Peyer's patch (tissue), 4 donors: ENCODE results near the gene CACNA2D3. TPM values are rescaled to one million over a fixed set of nuclear protein-coding genes. Genes with fewer than 3 reads are reported as not detected.

Experiments
- DNase-seq, 3 donors: peaks; one replicate each; pipeline ENCODE4 v3.0.0-alpha.2; 2017 to 2019
- H3K27ac ChIP-seq, 4 donors: fragments of 200-600 bp; sonication (generic); one replicate each; pipeline ENCODE4 v1.5.1; 2016 to 2019
- H3K27me3 ChIP-seq, 2 donors: fragments of 200-600 bp; sonication (generic); one replicate each; pipeline ENCODE4 v1.5.1; 2019
- H3K36me3 ChIP-seq, 3 donors: fragments of 200-600 bp; sonication (generic); one replicate each; pipeline ENCODE4 v1.5.1; 2016 to 2019
- H3K4me1 ChIP-seq, 4 donors: fragments of 200-600 bp; sonication (generic); one replicate each; pipeline ENCODE4 v1.5.1; 2016 to 2019
- H3K4me3 ChIP-seq, 4 donors: fragments of 200-600 bp; sonication (generic); 1 replicate in 3 of 4; 2 replicates in 1 of 4; pipeline ENCODE4 v1.5.1; 2016 to 2019; ENCODE audit warnings: mild to moderate bottlenecking in 1 of 4
- H3K9me3 ChIP-seq, 4 donors: fragments of 200-600 bp; sonication (generic); one replicate each; pipeline ENCODE4 v1.5.1; 2016 to 2019; ENCODE audit warnings: mild to moderate bottlenecking in 1 of 4
- POLR2A ChIP-seq, 2 donors: fragments of 450-650 bp; IDR thresholded peaks; one replicate each; pipeline ENCODE4 v1.5.1; 2017; ENCODE audit warnings: antibody characterized with exemption in 2 of 2, mild to moderate bottlenecking in 2 of 2, moderate library complexity in 2 of 2
- total RNA-seq, 4 donors: library from RNA; depleted of rRNA; stranded (reverse); fragments of >200 nt; gene quantifications; one replicate each; pipeline ENCODE4 v1.1.0, GENCODE V29; 2016
- TF ChIP-seq, protein P1 (sequence below), 6 experiments: fragments of 450-650 bp in 4 of 6; fragments of 200-600 bp in 2 of 6; sonication (generic) in 1 of 6; IDR thresholded peaks; one replicate each; pipeline ENCODE4 v1.5.1; 2017 to 2019; ENCODE audit warnings: antibody characterized with exemption in 6 of 6, mild to moderate bottlenecking in 3 of 6, moderate library complexity in 1 of 6

CACNA2D3 gene
- total RNA-seq, 4 donors from 2014 or later = 0.27 to 5.0 TPM; not detected in 2

GRCh38 chr3:54761637-54762036 lies 639.3 kb downstream of the CACNA2D3 start:
- no peak overlapping the region for H3K27ac ChIP-seq
- no peak overlapping the region for H3K4me3 ChIP-seq
- TF ChIP-seq POLR2A (IDR thresholded peaks at IDR 0.05) = no peak
- TF ChIP-seq, protein P1, sequence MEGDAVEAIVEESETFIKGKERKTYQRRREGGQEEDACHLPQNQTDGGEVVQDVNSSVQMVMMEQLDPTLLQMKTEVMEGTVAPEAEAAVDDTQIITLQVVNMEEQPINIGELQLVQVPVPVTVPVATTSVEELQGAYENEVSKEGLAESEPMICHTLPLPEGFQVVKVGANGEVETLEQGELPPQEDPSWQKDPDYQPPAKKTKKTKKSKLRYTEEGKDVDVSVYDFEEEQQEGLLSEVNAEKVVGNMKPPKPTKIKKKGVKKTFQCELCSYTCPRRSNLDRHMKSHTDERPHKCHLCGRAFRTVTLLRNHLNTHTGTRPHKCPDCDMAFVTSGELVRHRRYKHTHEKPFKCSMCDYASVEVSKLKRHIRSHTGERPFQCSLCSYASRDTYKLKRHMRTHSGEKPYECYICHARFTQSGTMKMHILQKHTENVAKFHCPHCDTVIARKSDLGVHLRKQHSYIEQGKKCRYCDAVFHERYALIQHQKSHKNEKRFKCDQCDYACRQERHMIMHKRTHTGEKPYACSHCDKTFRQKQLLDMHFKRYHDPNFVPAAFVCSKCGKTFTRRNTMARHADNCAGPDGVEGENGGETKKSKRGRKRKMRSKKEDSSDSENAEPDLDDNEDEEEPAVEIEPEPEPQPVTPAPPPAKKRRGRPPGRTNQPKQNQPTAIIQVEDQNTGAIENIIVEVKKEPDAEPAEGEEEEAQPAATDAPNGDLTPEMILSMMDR (IDR thresholded peaks at IDR 0.05) = no peak
- no peaks in the 10 kb centered on the region for H3K9me3 ChIP-seq
- no peaks in the 10 kb centered on the region for H3K4me1 ChIP-seq
- no peaks in the 10 kb centered on the region for H3K27me3 ChIP-seq
- DNase-seq = no peak
- no peaks in the 10 kb centered on the region for H3K36me3 ChIP-seq

- Histone ChIP-seq H3K4me3 (no peak overlapping the region), H3K9me3 (no peaks in the 10 kb centered on the region), H3K4me1 (no peaks in the 10 kb centered on the region), H3K36me3 (no peaks in the 10 kb centered on the region), H3K27me3 (no peaks in the 10 kb centered on the region), H3K27ac (no peak overlapping the region)
- no peak for DNase-seq
- TF ChIP-seq POLR2A (IDR thresholded peaks at IDR 0.05) = no peak
- TF ChIP-seq, protein P1 (IDR thresholded peaks at IDR 0.05) = no peak
Observed at GRCh38 chr3:54764911-54765310, 642.6 kb downstream of the CACNA2D3 start.

DNA sequence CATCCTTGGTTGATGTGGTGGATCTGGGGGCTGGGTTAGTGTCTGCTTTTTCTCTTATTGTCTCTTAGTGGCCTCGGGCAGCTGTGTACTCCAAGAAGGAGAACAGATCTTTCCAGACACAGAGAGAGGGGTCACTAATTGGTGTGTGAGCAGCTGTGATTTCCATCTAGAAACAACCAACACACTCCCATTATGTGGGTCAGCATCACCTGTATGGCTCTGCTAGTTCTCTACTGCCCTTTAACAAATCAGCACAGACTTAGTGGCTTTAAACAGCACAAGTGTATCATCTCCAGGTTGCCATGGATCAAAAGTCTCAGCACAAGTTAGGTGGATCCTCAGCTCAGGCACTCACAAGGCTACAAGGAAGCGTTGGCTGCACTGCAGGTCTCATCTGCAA lies 648.7 kb downstream of the CACNA2D3 start:
- peaks cover 0 to 4% (median 0%) of the 10 kb centered on the region in 4 donors for H3K4me1 ChIP-seq
- H3K27me3 ChIP-seq = no peaks in the 10 kb centered on the region
- TF ChIP-seq, protein P1 (IDR thresholded peaks at IDR 0.05) = no peak
- TF ChIP-seq POLR2A (IDR thresholded peaks at IDR 0.05) = no peak
- H3K4me3 ChIP-seq = no peak overlapping the region
- H3K9me3 ChIP-seq = no peaks in the 10 kb centered on the region
- DNase-seq = no peak
- H3K27ac ChIP-seq = no peak overlapping the region
- H3K36me3 ChIP-seq = no peaks in the 10 kb centered on the region

DNA sequence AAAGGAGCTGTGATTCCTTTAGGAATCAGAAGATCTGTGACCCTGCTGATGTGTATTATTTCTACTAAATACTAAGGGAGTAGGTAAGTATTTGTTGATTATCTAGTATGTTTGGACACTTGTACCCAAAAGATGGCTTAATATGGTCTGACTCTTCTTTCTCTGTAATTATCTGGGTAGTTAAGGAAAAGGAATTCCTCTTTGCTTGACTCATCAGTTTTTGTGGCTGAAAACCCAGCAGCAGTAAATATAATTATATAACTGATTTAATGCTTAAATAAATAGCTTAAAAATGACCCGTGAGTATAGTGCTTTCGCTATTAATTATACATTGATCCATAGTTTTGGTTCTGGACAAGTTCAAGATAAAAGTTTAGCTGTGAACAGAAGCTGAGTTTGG lies 649.7 kb downstream of the CACNA2D3 start:
- TF ChIP-seq, protein P1 (IDR thresholded peaks at IDR 0.05) = no peak
- TF ChIP-seq POLR2A (IDR thresholded peaks at IDR 0.05) = no peak
- Histone ChIP-seq H3K4me3 (no peak overlapping the region), H3K27me3 (no peaks in the 10 kb centered on the region), H3K9me3 (no peaks in the 10 kb centered on the region), H3K36me3 (no peaks in the 10 kb centered on the region), H3K27ac (no peak overlapping the region), H3K4me1 (peaks cover 0 to 4% (median 0%) of the 10 kb centered on the region in 4 donors)
- no peak for DNase-seq

- Histone ChIP-seq H3K36me3 (no peaks in the 10 kb centered on the region), H3K27me3 (no peaks in the 10 kb centered on the region), H3K27ac (no peak overlapping the region), H3K4me1 (peaks cover 0 to 4% (median 0%) of the 10 kb centered on the region in 4 donors), H3K4me3 (no peak overlapping the region), H3K9me3 (no peaks in the 10 kb centered on the region)
- TF ChIP-seq POLR2A (IDR thresholded peaks at IDR 0.05) = no peak
- TF ChIP-seq, protein P1 (IDR thresholded peaks at IDR 0.05) = no peak
- no peak for DNase-seq
Observed at GRCh38 chr3:54772746-54773145, 650.4 kb downstream of the CACNA2D3 start.

GRCh38 chr3:54773271-54773670 lies 650.9 kb downstream of the CACNA2D3 start:
- no peak overlapping the region for H3K27ac ChIP-seq
- H3K27me3 ChIP-seq = no peaks in the 10 kb centered on the region
- H3K4me3 ChIP-seq = no peak overlapping the region
- H3K4me1 ChIP-seq = peaks cover 0 to 4% (median 0%) of the 10 kb centered on the region in 4 donors
- DNase-seq = no peak
- H3K36me3 ChIP-seq = no peaks in the 10 kb centered on the region
- no peak for TF ChIP-seq POLR2A (IDR thresholded peaks at IDR 0.05)
- TF ChIP-seq, protein P1 (IDR thresholded peaks at IDR 0.05) = no peak
- H3K9me3 ChIP-seq = no peaks in the 10 kb centered on the region
